GM19467 (cell line): ENCODE results near the gene KCNQ1.

Experiments used
- ATAC-seq: cut with Tn5 transposase; IDR thresholded peaks from one replicate; pipeline ENCODE4 v1.9.1; 2021; ENCODE audit warnings: mild to moderate bottlenecking, moderate library complexity; ENCODE audit not compliant: unreplicated experiment

The KCNQ1 gene

GRCh38 chr11:2444821-2445745 is at the start of gene KCNQ1:
Gene KCNQ1 (plus strand): TSS chr11:2445008. CDS start chr11:2445099, 91 bp downstream.
- ATAC-seq = no peak

DNA sequence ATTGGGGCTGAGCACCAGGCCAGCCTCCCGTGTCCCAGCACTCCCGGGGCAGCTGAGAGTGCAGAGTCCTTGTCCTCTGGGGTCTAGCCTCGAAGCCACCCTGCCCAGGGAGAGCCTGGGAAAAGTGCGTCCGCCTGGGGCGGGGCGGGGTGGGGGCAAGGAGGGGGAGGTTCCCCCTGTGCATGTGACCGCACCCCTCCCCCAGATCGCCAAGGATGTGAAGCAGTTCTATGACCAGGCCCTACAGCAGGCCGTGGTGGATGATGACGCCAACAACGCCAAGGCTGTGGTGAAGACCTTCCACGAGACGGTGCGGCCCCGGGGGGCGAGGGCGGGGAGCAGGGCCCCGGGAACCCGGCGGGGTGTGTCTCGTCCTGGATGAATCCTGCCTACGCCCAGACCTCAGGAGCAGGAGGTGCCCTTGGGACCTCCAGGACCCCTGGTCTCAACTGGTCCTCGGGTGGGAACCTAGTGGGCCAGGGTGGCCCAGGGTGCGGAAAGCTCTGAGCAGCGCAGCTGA is 49.5 kb upstream of the KCNQ1 start:
- ATAC-seq = no peak

DNA sequence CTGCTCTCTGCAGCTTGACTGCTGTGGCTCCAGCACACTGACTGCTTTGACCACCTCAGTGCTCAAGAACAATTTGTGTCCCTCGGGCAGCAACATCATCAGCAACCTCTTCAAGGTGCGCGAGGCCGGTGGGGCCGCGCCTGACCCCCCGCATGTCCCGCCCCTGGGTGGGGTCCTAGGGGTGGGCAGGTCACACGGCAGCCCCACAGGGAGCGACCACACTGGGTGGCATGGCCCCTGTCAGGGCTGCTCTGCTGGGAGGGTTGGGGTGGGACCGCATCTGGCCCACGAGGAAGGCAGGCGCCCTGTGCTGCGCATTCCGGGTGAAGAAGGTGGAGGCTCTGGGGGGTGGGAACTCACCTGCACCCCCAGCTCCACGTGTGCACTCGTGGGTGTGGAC is 49.0 kb upstream of the KCNQ1 start:
- ATAC-seq = no peak

DNA sequence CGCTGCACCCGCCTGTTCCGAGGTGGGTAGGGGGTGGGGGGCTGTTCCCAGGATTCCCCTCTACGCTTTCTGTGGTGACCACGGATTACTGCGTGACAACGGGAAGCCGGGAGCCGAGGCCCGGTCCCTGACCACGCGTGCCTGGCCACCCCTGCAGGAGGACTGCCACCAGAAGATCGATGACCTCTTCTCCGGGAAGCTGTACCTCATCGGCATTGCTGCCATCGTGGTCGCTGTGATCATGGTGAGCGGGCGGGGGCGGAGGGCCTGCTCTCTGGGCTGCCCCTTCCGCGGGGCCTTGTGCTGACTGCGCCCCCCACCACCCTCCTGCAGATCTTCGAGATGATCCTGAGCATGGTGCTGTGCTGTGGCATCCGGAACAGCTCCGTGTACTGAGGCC is 48.3 kb upstream of the KCNQ1 start:
- ATAC-seq = no peak

GRCh38 chr11:2397005-2397404 is 47.8 kb upstream of the KCNQ1 start:
- no peak for ATAC-seq

DNA sequence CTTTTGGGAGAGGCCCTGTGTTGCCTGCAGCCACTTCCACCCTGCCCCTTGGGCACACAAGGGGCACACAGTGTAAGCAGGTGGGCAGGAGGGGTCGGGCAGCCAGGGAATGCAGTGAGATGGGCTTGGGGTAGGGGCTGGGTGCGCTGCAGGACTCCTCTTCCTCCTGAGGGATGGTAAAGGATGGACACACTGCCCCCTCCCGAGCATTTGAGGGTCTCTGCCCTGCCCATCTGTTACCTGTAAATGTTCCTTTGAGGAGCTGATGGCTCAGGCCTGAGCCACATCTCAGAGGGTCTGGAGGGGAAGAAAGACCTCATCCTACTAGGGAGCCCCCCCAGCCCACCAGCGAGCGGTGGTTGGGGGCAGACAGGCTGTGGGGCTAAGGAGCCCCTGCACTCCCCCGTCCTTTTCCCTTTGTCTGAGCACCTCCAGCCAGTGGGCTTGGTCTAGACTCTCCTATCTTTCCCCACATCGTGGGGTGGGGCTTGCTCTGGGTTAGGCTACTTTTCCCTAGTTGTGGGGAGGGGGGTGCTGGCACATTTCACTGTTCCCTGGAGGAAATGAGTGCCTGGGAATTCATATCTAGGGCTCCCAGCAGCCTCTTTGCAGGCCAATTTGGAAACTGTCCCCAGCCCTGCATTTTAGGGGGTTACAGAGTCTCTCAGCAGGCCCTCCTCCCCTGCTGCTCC is 46.0 kb upstream of the KCNQ1 start:
- no peak for ATAC-seq

DNA sequence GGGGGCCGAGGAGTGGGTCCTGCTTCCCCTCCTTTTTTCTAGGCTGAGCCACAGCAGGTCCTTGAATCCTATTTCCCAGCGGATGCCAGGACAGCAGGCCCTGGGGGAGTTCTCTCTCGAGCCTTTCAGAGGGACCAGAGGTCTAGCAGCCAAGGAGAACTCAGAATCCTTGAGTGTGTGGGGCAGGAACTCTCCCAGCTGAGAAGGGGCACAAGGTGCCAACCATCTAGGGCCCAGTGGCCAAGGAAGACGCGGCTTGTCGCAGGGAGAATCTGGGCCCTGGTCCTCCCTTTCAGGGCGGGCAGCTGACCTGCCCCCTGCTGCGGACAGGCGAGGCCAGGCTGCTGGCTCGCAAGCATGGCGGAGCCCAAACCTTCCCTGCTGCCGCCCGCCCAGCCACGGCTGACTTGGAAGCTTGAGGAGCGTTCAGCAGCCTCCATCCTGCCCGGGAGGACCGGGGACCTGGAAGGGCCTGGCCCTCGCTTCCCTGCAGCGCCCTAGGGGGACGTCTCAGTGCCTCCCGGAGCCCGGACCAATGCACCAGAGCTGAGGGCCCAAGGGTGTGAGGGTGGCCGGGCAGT is 45.2 kb upstream of the KCNQ1 start:
- no peak for ATAC-seq

DNA sequence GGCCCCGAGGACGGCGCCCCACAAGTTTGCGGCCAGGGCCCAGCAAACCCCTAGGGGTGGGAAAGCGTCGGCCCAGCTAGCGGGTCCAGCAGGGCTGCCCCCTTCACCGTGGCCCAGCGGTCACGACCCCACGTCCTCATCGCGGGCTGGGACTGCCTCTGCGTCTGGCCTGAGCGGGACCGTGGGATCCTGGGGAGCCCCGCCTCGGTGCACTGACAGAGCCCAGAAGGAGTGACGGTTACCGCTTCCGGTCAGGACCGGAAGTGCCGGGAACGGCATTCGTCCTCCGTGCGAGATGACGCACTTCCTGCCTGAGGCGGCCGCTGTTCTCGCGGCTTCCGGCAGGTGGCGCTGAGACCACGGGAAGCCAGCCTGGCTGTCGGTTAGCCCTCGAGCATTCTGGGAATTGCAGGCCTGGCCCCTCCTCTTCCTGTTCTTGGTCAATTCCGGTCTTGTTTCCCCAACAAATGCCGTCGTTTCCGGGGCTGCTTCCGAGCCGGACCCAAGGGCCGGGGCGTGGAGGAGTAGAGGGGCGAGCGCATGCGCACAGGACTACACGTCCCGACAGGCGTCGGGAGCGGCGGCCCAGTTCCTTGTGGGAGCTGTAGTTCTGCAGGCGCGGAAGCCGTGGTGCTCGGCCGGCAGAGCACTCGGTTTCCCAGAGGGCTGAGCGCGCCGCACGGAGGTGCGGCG is 44.6 kb upstream of the KCNQ1 start, which contains the start of gene TSSC4:
TSS of gene TSSC4 (plus strand) at position 682 of the 693 bp plus-strand sequence. CDS start 1,884 bp downstream, outside the sequence.
- ATAC-seq = peak; percentile 71

GRCh38 chr11:2400762-2401435 is 43.9 kb upstream of the KCNQ1 start:
- no peak for ATAC-seq

DNA sequence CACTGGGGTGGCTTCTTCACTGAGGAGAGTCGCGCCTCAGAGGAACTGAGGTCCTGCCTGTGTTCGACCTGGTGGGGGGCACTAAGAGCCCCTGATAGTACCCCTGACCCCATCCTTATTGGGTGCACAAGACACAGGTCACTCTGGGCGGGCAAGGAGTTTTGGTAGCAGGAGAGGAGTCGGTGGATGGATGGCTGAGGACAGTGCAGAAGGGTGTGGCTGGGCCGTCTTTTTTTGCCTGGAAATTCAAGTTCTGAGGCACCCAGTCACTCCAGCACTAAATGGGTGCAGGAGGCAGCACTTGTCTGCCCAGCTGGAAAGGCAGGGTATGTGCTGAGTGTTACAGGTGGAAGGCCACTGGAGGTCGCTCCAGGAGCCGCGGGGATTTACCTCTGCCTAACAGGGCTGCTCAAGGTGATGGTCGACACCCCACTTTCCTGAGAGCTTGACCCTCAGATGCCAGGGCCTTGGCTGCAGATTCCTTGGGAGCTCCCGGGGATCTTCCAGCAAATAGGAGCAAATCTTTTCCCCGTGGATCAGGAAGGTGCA is 43.3 kb upstream of the KCNQ1 start:
- no peak for ATAC-seq

- no peak for ATAC-seq
Measured at GRCh38 chr11:2402106-2402505, 42.7 kb upstream of the KCNQ1 start.

- ATAC-seq = no peak
Measured at GRCh38 chr11:2402890-2403645, 41.7 kb upstream of the KCNQ1 start.

DNA sequence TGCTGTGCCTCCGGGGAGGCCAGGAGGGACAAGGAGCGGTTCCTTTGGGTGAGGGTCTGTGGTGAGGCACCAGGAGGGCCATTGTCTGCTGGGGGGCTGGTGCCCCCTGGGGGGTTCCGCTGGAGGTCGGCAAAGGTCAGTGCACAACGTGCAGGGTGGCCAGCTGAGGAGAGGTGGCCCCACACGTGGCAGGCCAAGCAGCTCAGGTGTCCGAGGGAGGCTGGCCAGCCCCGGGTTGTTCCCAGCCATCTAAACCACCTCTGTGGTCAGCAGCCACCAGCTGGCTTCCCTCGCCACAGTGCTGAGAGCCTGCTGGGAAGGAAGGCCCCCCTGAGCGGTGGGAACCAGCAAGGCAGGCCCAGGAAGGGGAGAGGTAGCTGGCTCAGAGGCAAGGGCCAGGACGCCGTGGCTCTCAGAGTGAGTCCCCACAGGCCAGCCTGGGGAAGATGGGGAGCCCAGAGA is 40.0 kb upstream of the KCNQ1 start:
- no peak for ATAC-seq

GRCh38 chr11:2406451-2406850 is 38.4 kb upstream of the KCNQ1 start:
- no peak for ATAC-seq

- ATAC-seq = no peak
Measured at GRCh38 chr11:2406878-2407410, 37.9 kb upstream of the KCNQ1 start.

DNA sequence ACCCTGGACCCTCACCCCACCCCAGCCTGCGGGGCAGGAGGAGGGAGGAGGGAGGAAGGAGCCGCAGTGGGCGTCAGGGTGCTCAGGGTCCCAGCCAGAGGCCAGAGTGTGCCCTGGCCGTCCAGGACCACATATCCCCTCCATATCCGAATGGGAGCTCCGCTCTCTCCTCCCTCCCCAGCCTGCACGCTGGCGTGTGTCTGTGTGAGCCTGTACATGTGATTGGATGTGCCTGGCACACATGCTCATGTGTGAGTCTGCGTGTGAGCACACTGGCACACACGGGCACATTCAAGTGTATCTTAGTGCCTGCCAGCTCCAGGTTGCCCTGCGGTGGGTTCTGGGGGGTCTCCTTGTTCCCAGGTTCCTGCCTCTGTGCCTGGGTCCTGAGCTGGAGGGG is 36.1 kb upstream of the KCNQ1 start:
- no peak for ATAC-seq

DNA sequence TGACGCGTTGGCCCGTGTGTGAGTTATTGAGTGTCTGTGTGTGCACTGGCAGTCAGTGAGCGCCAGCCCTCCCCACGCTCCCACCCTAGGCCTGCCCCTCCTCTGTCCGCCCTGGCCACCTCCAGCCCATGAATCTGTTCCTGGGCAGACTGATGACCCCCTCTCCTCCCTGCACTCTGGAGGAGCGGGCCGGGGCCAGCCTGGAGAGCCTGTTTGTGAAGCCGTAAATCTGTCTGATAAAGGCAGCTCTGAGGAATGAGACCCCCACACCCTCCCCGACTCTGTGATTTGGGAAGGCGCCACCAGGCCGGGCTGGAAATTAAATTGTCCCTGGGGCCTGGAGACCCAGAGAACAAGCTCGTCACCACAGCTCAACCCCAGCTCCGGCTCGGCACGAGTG is 35.7 kb upstream of the KCNQ1 start:
- no peak for ATAC-seq

DNA sequence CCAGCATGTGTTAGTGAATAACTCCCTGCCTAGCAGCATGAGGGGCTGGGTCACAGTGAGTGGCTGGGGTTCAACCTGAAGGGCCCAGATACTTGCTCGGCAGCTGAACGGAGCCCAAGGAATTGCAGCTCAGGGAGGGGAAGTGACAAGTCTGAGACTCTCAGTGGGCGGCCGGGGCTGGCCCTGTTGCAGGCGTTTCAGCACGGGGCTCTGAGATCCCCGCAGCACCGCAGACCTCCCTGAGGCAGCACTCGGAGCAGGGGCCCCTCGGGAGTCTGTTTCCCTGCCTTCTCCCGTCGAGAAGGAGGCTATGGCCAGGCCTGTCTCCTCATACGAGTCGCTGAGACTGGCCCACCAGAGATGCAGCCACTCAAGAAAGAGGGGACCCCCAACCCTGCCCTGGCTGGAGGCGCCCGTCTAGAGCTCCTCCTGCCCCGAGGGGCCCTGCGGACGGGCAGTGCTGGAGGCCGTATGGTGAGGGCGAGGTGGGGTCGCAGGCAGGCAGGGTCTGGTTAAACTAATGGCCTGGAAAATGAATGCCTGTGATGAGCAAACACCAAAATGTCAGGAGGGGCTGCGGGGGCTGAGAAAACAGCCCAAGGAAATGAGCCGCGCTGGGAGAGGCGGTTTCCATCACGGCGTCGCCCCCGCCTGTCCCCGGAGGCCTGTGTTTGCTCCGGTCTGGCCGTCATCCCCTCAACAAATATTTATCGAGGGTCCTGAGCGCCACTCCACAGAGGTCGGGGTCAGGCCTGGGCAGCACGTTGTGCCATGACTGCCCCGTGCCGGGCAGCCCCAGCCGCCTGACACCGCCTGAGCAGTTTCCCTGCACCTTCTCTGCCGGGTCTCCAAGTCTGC is 35.0 kb upstream of the KCNQ1 start:
- no peak for ATAC-seq
